ENCODE data around the gene RNF144A. TPM values are rescaled to one million over a fixed set of nuclear protein-coding genes. Genes with fewer than 3 reads are reported as not detected.

RNF144A gene
- total and polyA plus RNA-seq, 10 of the 15 experiments (the other 5 are each of a cell fraction or from before 2014, with no cell fraction given), result 0.02 to 12.1 (median 0.48) TPM; not detected in 1

DNA sequence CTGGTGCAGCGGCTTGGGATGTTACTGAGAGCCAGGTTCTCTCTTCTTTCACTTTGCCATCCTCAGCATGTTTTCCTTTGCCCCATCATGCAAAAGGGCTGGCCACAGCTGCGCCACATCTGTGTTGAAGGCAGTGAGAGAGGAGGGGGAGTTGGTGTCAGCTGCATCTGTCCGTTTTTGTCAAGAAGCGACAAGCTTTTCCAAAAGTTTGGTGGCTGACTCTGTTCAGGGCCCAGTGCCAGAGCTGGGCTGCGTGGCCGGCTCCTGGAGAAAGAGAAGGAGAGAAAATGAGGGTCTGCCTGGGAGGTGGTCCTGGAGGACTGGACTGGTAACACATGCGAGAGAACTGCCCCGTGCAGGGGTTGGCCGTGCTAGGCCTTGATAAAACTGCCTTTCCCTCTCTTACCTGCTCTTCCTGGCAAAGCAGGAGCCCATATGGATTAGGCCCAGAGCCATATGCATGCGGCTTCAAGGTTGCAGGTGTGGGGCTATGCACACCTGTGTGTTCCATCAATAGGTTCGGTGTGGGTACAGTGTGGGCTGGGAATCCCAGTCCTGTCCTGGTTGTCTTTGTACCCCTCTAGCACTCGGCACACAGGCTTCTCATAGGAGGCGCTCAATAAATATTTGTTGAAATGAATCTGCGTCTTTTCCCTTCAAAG is 9.0 kb downstream of the RNF144A start:
- TF ChIP-seq ZNF274 (IDR thresholded peaks at IDR 0.05; ENCODE audit: insufficient read depth, insufficient read length) (no peak), EED (IDR thresholded peaks at IDR 0.05; ENCODE audit: low read depth) (no peak), ZBED1 (IDR thresholded peaks at IDR 0.05; ENCODE audit: borderline replicate concordance) (no peak), IKZF2 (IDR thresholded peaks at IDR 0.05) (no peak)
- TF ChIP-seq, protein P1, sequence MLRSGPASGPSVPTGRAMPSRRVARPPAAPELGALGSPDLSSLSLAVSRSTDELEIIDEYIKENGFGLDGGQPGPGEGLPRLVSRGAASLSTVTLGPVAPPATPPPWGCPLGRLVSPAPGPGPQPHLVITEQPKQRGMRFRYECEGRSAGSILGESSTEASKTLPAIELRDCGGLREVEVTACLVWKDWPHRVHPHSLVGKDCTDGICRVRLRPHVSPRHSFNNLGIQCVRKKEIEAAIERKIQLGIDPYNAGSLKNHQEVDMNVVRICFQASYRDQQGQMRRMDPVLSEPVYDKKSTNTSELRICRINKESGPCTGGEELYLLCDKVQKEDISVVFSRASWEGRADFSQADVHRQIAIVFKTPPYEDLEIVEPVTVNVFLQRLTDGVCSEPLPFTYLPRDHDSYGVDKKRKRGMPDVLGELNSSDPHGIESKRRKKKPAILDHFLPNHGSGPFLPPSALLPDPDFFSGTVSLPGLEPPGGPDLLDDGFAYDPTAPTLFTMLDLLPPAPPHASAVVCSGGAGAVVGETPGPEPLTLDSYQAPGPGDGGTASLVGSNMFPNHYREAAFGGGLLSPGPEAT (IDR thresholded peaks at IDR 0.05; ENCODE audit: low read depth), result no peak
- SMC1A ChIA-PET (ENCODE audit: uncharacterized antibody, unreplicated experiment), result no interaction called here
- Histone ChIP-seq H4K20me1 (ENCODE audit: control insufficient read depth, insufficient read depth) (no peaks in the 10 kb centered on the region), H3K4me3 (no peak overlapping the region), H2AFZ (ENCODE audit: control insufficient read depth, low read depth, low read length) (no peak overlapping the region), H3K4me1 (ENCODE audit: control insufficient read depth, insufficient read depth, low read length) (no peaks in the 10 kb centered on the region), H3K4me2 (ENCODE audit: control insufficient read depth, insufficient read depth) (no peak overlapping the region), H3K79me2 (ENCODE audit: control insufficient read depth, insufficient read depth, low read length) (no peaks in the 10 kb centered on the region), H3K27ac (ENCODE audit: control insufficient read depth, insufficient read depth) (no peak overlapping the region), H3K9ac (ENCODE audit: control insufficient read depth, insufficient read depth, low read length) (no peak overlapping the region), H3K9me3 (replicated peaks; ENCODE audit: control insufficient read depth, insufficient read depth, low read length) (peaks cover 4% of the 10 kb centered on the region; the same call in 1 of the 3 replicates), H3K36me3 (ENCODE audit: control insufficient read depth in 2 of 2, insufficient read depth in 2 of 2, low read length in 1 of 2) (no peaks in the 10 kb centered on the region), H3K27me3 (replicated peaks in 1 of 2; ENCODE audit: control insufficient read depth in 2 of 2, insufficient read depth in 2 of 2, low read length in 1 of 2) (no peaks in the 10 kb centered on the region)
- intact Hi-C loops (cut with micrococcal nuclease; ENCODE audit: unreplicated experiment) (no loop called here), in situ Hi-C loops (cut with MboI) (no loop called here)
- DNase-seq (ENCODE audit: low read depth, low spot score) (no peak), ATAC-seq (no peak), FAIRE-seq (no peak)
- RAD21 ChIA-PET (ENCODE audit: unreplicated experiment), result no interaction called here
- BruUV-seq (replicated peaks), result no TSS peak
- POLR2A ChIA-PET, result no interaction called here
- WGBS (ENCODE audit: insufficient coverage, insufficient replicate concordance, low lambda C conversion rate, missing lambda C conversion rate), result 74% methylated on average over 14 of the region's 14 CpGs
- CTCF ChIA-PET, result interaction anchor here (0.6 to 1.1 kb wide), 2 partner anchors 10 to 150 kb away, joined by 3 read pairs; no protein-coding TSS in a partner anchor

DNA sequence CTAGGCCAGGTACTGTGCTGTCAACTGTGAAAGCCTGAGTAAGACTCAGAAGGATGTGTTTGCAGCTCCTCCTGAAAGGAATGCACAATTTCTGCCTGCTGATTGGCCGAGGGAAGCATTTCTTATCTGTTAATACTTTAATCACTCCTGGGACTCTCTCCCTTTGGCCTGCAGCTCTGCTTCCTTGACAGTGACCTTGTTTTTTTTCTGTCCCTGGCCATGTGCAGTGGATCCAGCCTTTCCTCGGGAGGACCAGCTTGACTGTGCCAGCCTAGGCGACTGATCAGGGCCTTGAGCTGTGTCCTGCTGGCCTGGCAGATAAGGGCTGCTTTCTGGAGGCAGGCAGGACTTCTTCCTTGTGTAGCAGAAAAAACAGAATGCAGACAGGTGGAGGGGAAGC is 10.0 kb downstream of the RNF144A start:
- H3K27ac ChIP-seq (ENCODE audit: control insufficient read depth, insufficient read depth), result no peak overlapping the region
- no peak overlapping the region for H3K4me2 ChIP-seq (ENCODE audit: control insufficient read depth, insufficient read depth)
- no peak overlapping the region for H3K4me3 ChIP-seq
- 45% methylated on average over 3 of the region's 3 CpGs for WGBS (ENCODE audit: insufficient coverage, insufficient replicate concordance, low lambda C conversion rate, missing lambda C conversion rate)
- H2AFZ ChIP-seq (ENCODE audit: control insufficient read depth, low read depth, low read length), result no peak overlapping the region
- POLR2A ChIA-PET, result no interaction called here
- DNase-seq (ENCODE audit: low read depth, low spot score), result no peak
- H4K20me1 ChIP-seq (ENCODE audit: control insufficient read depth, insufficient read depth), result no peaks in the 10 kb centered on the region
- SMC1A ChIA-PET (ENCODE audit: uncharacterized antibody, unreplicated experiment), result interaction anchor here (1.0 to 1.4 kb wide), 2 partner anchors 18 to 51 kb away, joined by 3 read pairs; no protein-coding TSS in a partner anchor
- no peaks in the 10 kb centered on the region for H3K4me1 ChIP-seq (ENCODE audit: control insufficient read depth, insufficient read depth, low read length)
- CTCF ChIA-PET, result no interaction called here
- in situ Hi-C loops (cut with MboI), result no loop called here
- H3K27me3 ChIP-seq (replicated peaks in 1 of 2; ENCODE audit: control insufficient read depth in 2 of 2, insufficient read depth in 2 of 2, low read length in 1 of 2), result no peaks in the 10 kb centered on the region
- intact Hi-C loops (cut with micrococcal nuclease; ENCODE audit: unreplicated experiment), result no loop called here
- no peak overlapping the region for H3K9ac ChIP-seq (ENCODE audit: control insufficient read depth, insufficient read depth, low read length)
- H3K79me2 ChIP-seq (ENCODE audit: control insufficient read depth, insufficient read depth, low read length), result no peaks in the 10 kb centered on the region
- ATAC-seq, result no peak
- no TSS peak for BruUV-seq (replicated peaks)
- H3K36me3 ChIP-seq (ENCODE audit: control insufficient read depth in 2 of 2, insufficient read depth in 2 of 2, low read length in 1 of 2), result no peaks in the 10 kb centered on the region
- H3K9me3 ChIP-seq (replicated peaks; ENCODE audit: control insufficient read depth, insufficient read depth, low read length), result peaks cover 4% of the 10 kb centered on the region; the same call in 1 of the 3 replicates
- RAD21 ChIA-PET (ENCODE audit: unreplicated experiment), result no interaction called here
- FAIRE-seq, result no peak
- TF ChIP-seq SRF (IDR thresholded peaks at IDR 0.05; ENCODE audit: low read depth in 2 of 2, low read length in 2 of 2), result no peak
- TF ChIP-seq RFX5 (IDR thresholded peaks at IDR 0.05; ENCODE audit: low read depth, low read length), result no peak
- TF ChIP-seq CHD1 (IDR thresholded peaks at IDR 0.05; ENCODE audit: low read depth, low read length), result no peak
- TF ChIP-seq HDGF (IDR thresholded peaks at IDR 0.05), result no peak
- TF ChIP-seq IKZF1 (conservative IDR thresholded peaks at IDR 0.05), result no peak
- no peak for TF ChIP-seq RAD51 (IDR thresholded peaks at IDR 0.05)
- no peak for TF ChIP-seq EGR1 (IDR thresholded peaks at IDR 0.05; ENCODE audit: borderline replicate concordance in 1 of 2, low read depth in 2 of 2, low read length in 2 of 2)
- no peak for TF ChIP-seq NRF1 (conservative IDR thresholded peaks at IDR 0.05; ENCODE audit: low read depth, low read length)
- TF ChIP-seq CREB1 (IDR thresholded peaks at IDR 0.05; ENCODE audit: low read depth), result no peak
- TF ChIP-seq, protein P2, sequence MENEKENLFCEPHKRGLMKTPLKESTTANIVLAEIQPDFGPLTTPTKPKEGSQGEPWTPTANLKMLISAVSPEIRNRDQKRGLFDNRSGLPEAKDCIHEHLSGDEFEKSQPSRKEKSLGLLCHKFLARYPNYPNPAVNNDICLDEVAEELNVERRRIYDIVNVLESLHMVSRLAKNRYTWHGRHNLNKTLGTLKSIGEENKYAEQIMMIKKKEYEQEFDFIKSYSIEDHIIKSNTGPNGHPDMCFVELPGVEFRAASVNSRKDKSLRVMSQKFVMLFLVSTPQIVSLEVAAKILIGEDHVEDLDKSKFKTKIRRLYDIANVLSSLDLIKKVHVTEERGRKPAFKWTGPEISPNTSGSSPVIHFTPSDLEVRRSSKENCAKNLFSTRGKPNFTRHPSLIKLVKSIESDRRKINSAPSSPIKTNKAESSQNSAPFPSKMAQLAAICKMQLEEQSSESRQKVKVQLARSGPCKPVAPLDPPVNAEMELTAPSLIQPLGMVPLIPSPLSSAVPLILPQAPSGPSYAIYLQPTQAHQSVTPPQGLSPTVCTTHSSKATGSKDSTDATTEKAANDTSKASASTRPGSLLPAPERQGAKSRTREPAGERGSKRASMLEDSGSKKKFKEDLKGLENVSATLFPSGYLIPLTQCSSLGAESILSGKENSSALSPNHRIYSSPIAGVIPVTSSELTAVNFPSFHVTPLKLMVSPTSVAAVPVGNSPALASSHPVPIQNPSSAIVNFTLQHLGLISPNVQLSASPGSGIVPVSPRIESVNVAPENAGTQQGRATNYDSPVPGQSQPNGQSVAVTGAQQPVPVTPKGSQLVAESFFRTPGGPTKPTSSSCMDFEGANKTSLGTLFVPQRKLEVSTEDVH (IDR thresholded peaks at IDR 0.05; ENCODE audit: low read depth, partially characterized antibody), result no peak
